Activated CD4-positive, alpha-beta T cell treated with anti-CD3 and anti-CD28 coated beads, Interleukin-2, Interleukin-4, amounts not matched to agents 100 ng/mL and 50 ng/mL, durations not matched to agents 16 hours and 8 hours (primary cell): ENCODE data around the gene ZYG11B.
A peak's percentile ranks its signal among the peaks of the same experiment; 100 is the strongest.
"Not testable (repeated sequence)": the region's sequence is repeated elsewhere in the genome, so short reads cannot be mapped to it uniquely, and the experiment has no call there.

Experiments used
- DNase-seq: peaks from one replicate; pipeline ENCODE4 v3.0.0-alpha.2; 2020; ENCODE audit warnings: low spot score

The ZYG11B gene

GRCh38 chr1:52726265-52727113, at the start of gene ZYG11B:
ZYG11B (plus strand) TSS chr1:52726453; CDS start chr1:52726654, 201 bp downstream.
- peak; percentile 90 for DNase-seq

GRCh38 chr1:52677076-52677806, 49.0 kb upstream of the ZYG11B start:
- no peak for DNase-seq

GRCh38 chr1:52679048-52679447, 47.2 kb upstream of the ZYG11B start:
- no peak for DNase-seq

- no peak for DNase-seq
Measured at GRCh38 chr1:52679498-52679897, 46.8 kb upstream of the ZYG11B start.

GRCh38 chr1:52680353-52680752, 45.9 kb upstream of the ZYG11B start:
- no peak for DNase-seq

- DNase-seq: no peak
Measured at GRCh38 chr1:52681136-52681535, 45.1 kb upstream of the ZYG11B start.

GRCh38 chr1:52683367-52683940, 42.8 kb upstream of the ZYG11B start:
- no peak for DNase-seq

- DNase-seq: no peak
Measured at GRCh38 chr1:52684545-52684944, 41.7 kb upstream of the ZYG11B start.

- DNase-seq: peak; percentile 78
Measured at GRCh38 chr1:52686261-52686751, 39.9 kb upstream of the ZYG11B start.

GRCh38 chr1:52686830-52687229, 39.4 kb upstream of the ZYG11B start:
- DNase-seq: no peak

- no peak for DNase-seq
Measured at GRCh38 chr1:52691821-52692220, 34.4 kb upstream of the ZYG11B start.

GRCh38 chr1:52692697-52693096, 33.6 kb upstream of the ZYG11B start:
- no peak for DNase-seq

- DNase-seq: not testable (repeated sequence)
Measured at GRCh38 chr1:52693351-52693750, 32.9 kb upstream of the ZYG11B start.

GRCh38 chr1:52693843-52694242, 32.4 kb upstream of the ZYG11B start:
- DNase-seq: no peak

GRCh38 chr1:52695627-52696026, 30.6 kb upstream of the ZYG11B start:
- DNase-seq: no peak

- peak; percentile 74 for DNase-seq
Measured at GRCh38 chr1:52697795-52698674, 28.2 kb upstream of the ZYG11B start, which contains the start of gene COA7. COA7 (minus strand) TSS chr1:52698347; CDS start chr1:52698326, 21 bp downstream.

- DNase-seq: peak; percentile 92
Measured at GRCh38 chr1:52702886-52703787, 23.1 kb upstream of the ZYG11B start.

GRCh38 chr1:52706136-52706670, 20.1 kb upstream of the ZYG11B start:
- no peak for DNase-seq

GRCh38 chr1:52706941-52707926, 19.0 kb upstream of the ZYG11B start:
- no peak for DNase-seq
